Large intestine (tissue), 3 donors: ENCODE measurements around the gene STEAP3. TPM values are rescaled to one million over a fixed set of nuclear protein-coding genes. Genes with fewer than 3 reads are reported as not detected.

Experiments
- DNase-seq, 2 donors: peaks; one replicate each; pipeline versions ENCODE4 v3.0.0 to v3.0.0-alpha.2; 2013
- H3K27ac ChIP-seq: one replicate; pipeline ENCODE4 v1.5.1; 2013; ENCODE audit warnings: low read length
- H3K27me3 ChIP-seq: 2 replicates; pipeline ENCODE4 v1.6.1; 2013; ENCODE audit warnings: low read length; ENCODE audit not compliant: control insufficient read depth, insufficient read depth
- H3K36me3 ChIP-seq: 2 replicates; pipeline ENCODE4 v1.6.1; 2013; ENCODE audit warnings: low read length; ENCODE audit not compliant: control insufficient read depth, insufficient read depth
- H3K4me1 ChIP-seq: one replicate; pipeline ENCODE4 v1.6.1; 2013; ENCODE audit warnings: low read length; ENCODE audit not compliant: control insufficient read depth, insufficient read depth
- H3K4me3 ChIP-seq: one replicate; pipeline ENCODE4 v1.5.1; 2013; ENCODE audit warnings: low read length
- H3K9me3 ChIP-seq: one replicate; pipeline ENCODE4 v1.6.1; 2013; ENCODE audit warnings: mild to moderate bottlenecking, low read depth, low read length, moderate library complexity; ENCODE audit not compliant: control insufficient read depth
- WGBS: methylation state at CpG from one replicate; pipeline ENCODE4 v1.1.5; 2013; ENCODE audit warnings: low lambda C conversion rate; ENCODE audit not compliant: insufficient coverage; 5-methylcytosine and 5-hydroxymethylcytosine counted together
- polyA plus RNA-seq: library from polyadenylated mRNA; unstranded; fragments of 120-200 nt; gene quantifications from one replicate; pipeline ENCODE4 v1.2.1, GENCODE V29; 2013

STEAP3 gene
- polyA plus RNA-seq, 1 donor: 1.4 TPM

- no peaks in the 10 kb centered on the region for H3K9me3 ChIP-seq
- no peak for DNase-seq
- H3K36me3 ChIP-seq: no peaks in the 10 kb centered on the region
- no peaks in the 10 kb centered on the region for H3K27me3 ChIP-seq
- no peak overlapping the region for H3K4me3 ChIP-seq
- no peak overlapping the region for H3K27ac ChIP-seq
- no peaks in the 10 kb centered on the region for H3K4me1 ChIP-seq
- WGBS: no CpG with 5 or more reads among the region's 10 CpGs
Observed at GRCh38 chr2:119181391-119181790, 42.2 kb upstream of the STEAP3 start.

GRCh38 chr2:119181791-119182445, 41.7 kb upstream of the STEAP3 start:
- WGBS: no CpG with 5 or more reads among the region's 13 CpGs
- Histone ChIP-seq H3K4me1 (no peaks in the 10 kb centered on the region), H3K36me3 (no peaks in the 10 kb centered on the region)

GRCh38 chr2:119184512-119184911, 39.1 kb upstream of the STEAP3 start:
- H3K4me1 ChIP-seq: no peaks in the 10 kb centered on the region
- H3K27me3 ChIP-seq: peaks cover 4% of the 10 kb centered on the region
- no peaks in the 10 kb centered on the region for H3K36me3 ChIP-seq
- no peak overlapping the region for H3K27ac ChIP-seq
- WGBS: 100% methylated on average over 4 of the region's 7 CpGs
- no peak for DNase-seq
- H3K9me3 ChIP-seq: no peaks in the 10 kb centered on the region
- H3K4me3 ChIP-seq: no peak overlapping the region

More at GRCh38 chr2:119181791-119182445, 41.7 kb upstream of the STEAP3 start:
- Histone ChIP-seq H3K9me3 (no peaks in the 10 kb centered on the region), H3K27ac (no peak overlapping the region), H3K27me3 (no peaks in the 10 kb centered on the region), H3K4me3 (no peak overlapping the region)
- no peak for DNase-seq

- H3K9me3 ChIP-seq: no peaks in the 10 kb centered on the region
- no peak for DNase-seq
- 80% methylated on average over 1 of the region's 8 CpGs for WGBS
Observed at GRCh38 chr2:119190321-119191111, 33.1 kb upstream of the STEAP3 start.

GRCh38 chr2:119192893-119193292, 30.7 kb upstream of the STEAP3 start:
- H3K36me3 ChIP-seq: no peaks in the 10 kb centered on the region
- peaks cover 13% of the 10 kb centered on the region for H3K27me3 ChIP-seq
- no peak for DNase-seq
- H3K4me1 ChIP-seq: no peaks in the 10 kb centered on the region
- WGBS: no CpG with 5 or more reads among the region's 6 CpGs
- no peak overlapping the region for H3K4me3 ChIP-seq
- H3K9me3 ChIP-seq: no peaks in the 10 kb centered on the region
- H3K27ac ChIP-seq: no peak overlapping the region

More at GRCh38 chr2:119190321-119191111, 33.1 kb upstream of the STEAP3 start:
- no peaks in the 10 kb centered on the region for H3K4me1 ChIP-seq
- H3K27ac ChIP-seq: no peak overlapping the region
- H3K27me3 ChIP-seq: peaks cover 7% of the 10 kb centered on the region
- H3K4me3 ChIP-seq: no peak overlapping the region
- H3K36me3 ChIP-seq: no peaks in the 10 kb centered on the region

GRCh38 chr2:119195001-119195400, 28.6 kb upstream of the STEAP3 start:
- Histone ChIP-seq H3K36me3 (no peaks in the 10 kb centered on the region), H3K4me3 (no peak overlapping the region), H3K9me3 (no peaks in the 10 kb centered on the region), H3K4me1 (no peaks in the 10 kb centered on the region), H3K27me3 (peaks cover 20% of the 10 kb centered on the region), H3K27ac (no peak overlapping the region)
- DNase-seq: no peak
- no CpG with 5 or more reads among the region's 5 CpGs for WGBS

- DNase-seq: no peak
- Histone ChIP-seq H3K27me3 (peaks cover 20% of the 10 kb centered on the region), H3K27ac (no peak overlapping the region), H3K4me3 (no peak overlapping the region), H3K9me3 (no peaks in the 10 kb centered on the region), H3K4me1 (no peaks in the 10 kb centered on the region), H3K36me3 (no peaks in the 10 kb centered on the region)
- WGBS: no CpG with 5 or more reads among the region's 2 CpGs
Observed at GRCh38 chr2:119195887-119196286, 27.7 kb upstream of the STEAP3 start.

- no peak overlapping the region for H3K4me3 ChIP-seq
- 60% methylated on average over 1 of the region's 7 CpGs for WGBS
- peaks cover 20% of the 10 kb centered on the region for H3K27me3 ChIP-seq
- H3K9me3 ChIP-seq: no peaks in the 10 kb centered on the region
- H3K36me3 ChIP-seq: no peaks in the 10 kb centered on the region
- DNase-seq: no peak
- H3K4me1 ChIP-seq: no peaks in the 10 kb centered on the region
- no peak overlapping the region for H3K27ac ChIP-seq
Observed at GRCh38 chr2:119196301-119197125, 27.1 kb upstream of the STEAP3 start.

- H3K36me3 ChIP-seq: no peaks in the 10 kb centered on the region
- no peaks in the 10 kb centered on the region for H3K9me3 ChIP-seq
- no peak overlapping the region for H3K27ac ChIP-seq
- no peak overlapping the region for H3K4me3 ChIP-seq
- no peak for DNase-seq
- no peaks in the 10 kb centered on the region for H3K4me1 ChIP-seq
- peaks cover 20% of the 10 kb centered on the region for H3K27me3 ChIP-seq
Observed at GRCh38 chr2:119197126-119197405, 26.6 kb upstream of the STEAP3 start.

- WGBS: no CpG with 5 or more reads among the region's 10 CpGs
- Histone ChIP-seq H3K36me3 (no peaks in the 10 kb centered on the region), H3K4me3 (no peak overlapping the region), H3K9me3 (no peaks in the 10 kb centered on the region), H3K27ac (no peak overlapping the region), H3K27me3 (peaks cover 20% of the 10 kb centered on the region), H3K4me1 (no peaks in the 10 kb centered on the region)
- no peak for DNase-seq
Observed at GRCh38 chr2:119197529-119198239, 25.9 kb upstream of the STEAP3 start.
